ENCODE results near the gene MAGI3.

MAGI3 gene

GRCh38 chr1:113515498-113515897 is 125.2 kb downstream of the MAGI3 start:
- no peak for DNase-seq (ENCODE audit: extremely low read depth, low read depth)
- no peak for TF ChIP-seq CTCF (IDR thresholded peaks at IDR 0.05; ENCODE audit: low read depth, low read length, missing control alignments)
- H3K4me3 ChIP-seq (replicated peaks; ENCODE audit: low read depth, low read length), result no peak overlapping the region

DNA sequence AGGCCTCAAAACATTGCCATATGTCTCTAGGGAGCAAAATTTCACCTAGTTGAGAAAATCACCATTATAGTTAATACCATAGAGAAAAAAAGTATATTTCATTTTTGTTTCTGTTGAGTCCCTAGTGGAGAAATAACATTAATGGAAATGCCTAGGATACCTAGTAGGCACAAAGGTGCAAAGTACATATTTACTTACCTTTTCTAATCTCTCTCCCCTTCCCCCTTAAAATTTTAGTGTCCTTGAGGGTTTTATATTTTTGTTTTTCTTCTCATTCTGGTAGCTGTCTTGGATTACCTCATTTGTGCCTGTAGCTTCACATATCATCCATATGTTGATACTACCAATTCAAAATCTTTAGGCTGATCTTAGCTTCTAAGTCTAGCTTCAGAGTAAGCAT is 127.0 kb downstream of the MAGI3 start:
- no peak for TF ChIP-seq CTCF (IDR thresholded peaks at IDR 0.05; ENCODE audit: low read depth, low read length, missing control alignments)
- no peak for DNase-seq (ENCODE audit: extremely low read depth, low read depth)
- no peak overlapping the region for H3K4me3 ChIP-seq (replicated peaks; ENCODE audit: low read depth, low read length)

DNA sequence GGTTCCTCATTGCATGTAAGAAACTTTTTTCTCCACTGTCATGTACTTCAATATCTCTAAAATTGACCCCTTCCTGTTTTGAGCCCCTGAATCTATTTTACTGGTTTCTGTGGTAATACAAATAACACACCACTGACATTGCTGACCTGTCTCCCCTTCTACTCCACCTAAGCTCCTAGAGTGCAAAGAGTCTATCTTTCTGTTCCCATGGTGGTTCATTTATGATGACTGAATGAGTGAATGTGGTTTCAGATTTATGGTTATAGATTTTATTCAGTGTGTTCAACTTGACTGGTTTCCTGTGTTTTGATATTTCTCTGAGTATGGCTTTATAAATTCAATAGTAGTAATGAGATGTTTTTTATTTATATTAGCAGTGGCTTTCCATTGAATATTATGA is 127.7 kb downstream of the MAGI3 start:
- H3K4me3 ChIP-seq (replicated peaks; ENCODE audit: low read depth, low read length), result no peak overlapping the region
- no peak for TF ChIP-seq CTCF (IDR thresholded peaks at IDR 0.05; ENCODE audit: low read depth, low read length, missing control alignments)
- DNase-seq (ENCODE audit: extremely low read depth, low read depth), result no peak

- H3K4me3 ChIP-seq (replicated peaks; ENCODE audit: low read depth, low read length), result no peak overlapping the region
- DNase-seq (ENCODE audit: extremely low read depth, low read depth), result no peak
- no peak for TF ChIP-seq CTCF (IDR thresholded peaks at IDR 0.05; ENCODE audit: low read depth, low read length, missing control alignments)
Observed at GRCh38 chr1:113519556-113519955, 129.2 kb downstream of the MAGI3 start.

GRCh38 chr1:113530021-113530420 is 139.7 kb downstream of the MAGI3 start:
- no peak overlapping the region for H3K4me3 ChIP-seq (replicated peaks; ENCODE audit: low read depth, low read length)
- TF ChIP-seq CTCF (IDR thresholded peaks at IDR 0.05; ENCODE audit: low read depth, low read length, missing control alignments), result no peak

DNA sequence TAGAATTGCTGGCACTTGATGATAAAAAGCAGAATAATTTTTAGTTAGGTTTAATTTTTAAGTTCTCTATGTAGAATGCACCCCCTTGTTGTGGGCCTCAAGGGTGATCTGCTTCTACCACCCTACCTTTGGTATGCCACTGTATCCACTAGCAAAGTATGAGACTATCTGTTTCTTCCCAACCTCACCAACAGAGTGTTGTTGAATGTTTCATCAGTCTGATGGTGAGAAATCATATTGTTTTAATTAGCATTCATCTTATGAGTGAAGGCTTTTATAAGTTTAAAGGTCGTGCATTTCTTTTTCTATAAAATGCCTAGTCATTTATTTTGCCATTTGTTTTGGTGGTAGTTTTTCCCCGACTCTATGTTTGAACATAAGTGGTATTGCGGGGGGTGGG is 141.0 kb downstream of the MAGI3 start:
- no peak for TF ChIP-seq CTCF (IDR thresholded peaks at IDR 0.05; ENCODE audit: low read depth, low read length, missing control alignments)
- no peak for DNase-seq (ENCODE audit: extremely low read depth, low read depth)
- no peak overlapping the region for H3K4me3 ChIP-seq (replicated peaks; ENCODE audit: low read depth, low read length)

More at GRCh38 chr1:113530021-113530420, 139.7 kb downstream of the MAGI3 start:
- no peak for DNase-seq (ENCODE audit: extremely low read depth, low read depth)

DNA sequence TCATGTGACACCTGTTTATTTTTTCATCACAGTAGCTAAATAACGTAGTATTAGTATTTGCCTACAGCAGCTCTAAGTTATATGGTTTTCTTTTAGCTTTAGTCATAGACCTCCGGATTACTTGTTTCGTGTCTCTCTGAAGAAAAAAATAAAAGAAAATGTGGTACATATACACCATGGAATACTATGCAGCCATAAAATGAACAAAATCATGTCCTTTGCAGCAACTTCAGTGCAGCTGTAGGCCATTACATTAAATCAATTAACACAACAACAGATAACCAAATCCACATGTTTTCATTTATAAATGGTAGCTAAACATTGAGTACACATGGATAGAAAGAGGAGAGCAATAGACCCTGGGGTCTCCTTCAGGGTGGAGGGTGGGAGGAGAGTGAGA is 142.7 kb downstream of the MAGI3 start:
- no peak for DNase-seq (ENCODE audit: extremely low read depth, low read depth)
- H3K4me3 ChIP-seq (replicated peaks; ENCODE audit: low read depth, low read length), result no peak overlapping the region
- no peak for TF ChIP-seq CTCF (IDR thresholded peaks at IDR 0.05; ENCODE audit: low read depth, low read length, missing control alignments)
